Stomach (tissue), 19 donors: ENCODE data around the gene NR2E3. TPM values are rescaled to one million over a fixed set of nuclear protein-coding genes. Genes with fewer than 3 reads are reported as not detected.
A peak's percentile ranks its signal among the peaks of the same experiment; 100 is the strongest.

Experiments used
- DNase-seq, 2 donors: peaks; one replicate each; pipeline versions ENCODE4 v3.0.0 to v3.0.0-alpha.2; 2013 to 2019
- H3K27ac ChIP-seq, 5 donors: fragments of 200-600 bp in 4 of 5; sonication (generic) in 4 of 5; one replicate each; pipeline ENCODE4 v1.5.1; 2013 to 2019; ENCODE audit warnings: mild to moderate bottlenecking in 1 of 5, moderate library complexity in 1 of 5
- H3K27me3 ChIP-seq, 3 donors: fragments of 200-600 bp; sonication (generic); one replicate each; pipeline ENCODE4 v1.5.1; 2017 to 2019; ENCODE audit warnings: mixed run types in 1 of 3
- H3K36me3 ChIP-seq, 4 donors: fragments of 200-600 bp; sonication (generic); 1 replicate in 3 of 4; 2 replicates in 1 of 4; pipeline ENCODE4 v1.5.1; 2016 to 2019
- H3K4me1 ChIP-seq, 4 donors: fragments of 200-600 bp; sonication (generic); one replicate each; pipeline ENCODE4 v1.5.1; 2016 to 2019
- H3K4me3 ChIP-seq, 4 donors: fragments of 200-600 bp; sonication (generic) in 3 of 4; one replicate each; pipeline ENCODE4 v1.5.1; 2016 to 2019; ENCODE audit warnings: mild to moderate bottlenecking in 1 of 4
- H3K9me3 ChIP-seq, 4 donors: fragments of 200-600 bp; sonication (generic); one replicate each; pipeline ENCODE4 v1.5.1; 2016 to 2019
- EP300 ChIP-seq: sonication (generic); formaldehyde crosslinking; IDR thresholded peaks from one replicate; pipeline ENCODE4 v1.6.1; 2017; ENCODE audit warnings: antibody characterized with exemption
- POLR2A ChIP-seq, 4 donors: fragments of 450-650 bp; IDR thresholded peaks; one replicate each; pipeline ENCODE4 v1.6.1; 2016; ENCODE audit warnings: antibody characterized with exemption in 4 of 4, control low read depth in 2 of 4, mild to moderate bottlenecking in 1 of 4, moderate library complexity in 1 of 4
- POLR2AphosphoS5 ChIP-seq, 3 donors: sonication (generic); formaldehyde crosslinking; IDR thresholded peaks; one replicate each; pipeline ENCODE4 v1.6.1; 2016; ENCODE audit warnings: antibody characterized with exemption in 3 of 3
- WGBS, 5 donors: extraction: QIAGEN DNeasy Blood & Tissue Kit in 3 of 5; methylation state at CpG; one replicate each; pipeline versions ENCODE4 v1.1.5 to v1.1.7; 2013 to 2018; 5-methylcytosine and 5-hydroxymethylcytosine counted together
- intact Hi-C: fragments of 100-400 bp; cut with DNase I; formaldehyde crosslinking; loops from one replicate; pipeline ENCODE4 v1.15.1; 2023; ENCODE audit warnings: low total_unique reads
- long read RNA-seq, 10 donors: transcript quantifications; one replicate each; lab custom pipeline, GENCODE V29; 2026
- polyA plus RNA-seq, 3 donors: library from polyadenylated mRNA; stranded (reverse); fragments of 200-250 nt; gene quantifications; one replicate each; pipeline ENCODE4 v1.2.3, GENCODE V29; 2013
- total RNA-seq, 5 donors: library from RNA; depleted of rRNA; stranded (reverse); fragments of >200 nt; gene quantifications; one replicate each; pipeline versions ENCODE4 v1.1.0 to v1.2.3, GENCODE V29; 2014 to 2016
- TF ChIP-seq, protein P1 (sequence below), 7 experiments: fragments of 450-650 bp in 4 of 7; fragments of 200-600 bp in 3 of 7; sonication (generic) in 3 of 7; IDR thresholded peaks; one replicate each; pipeline ENCODE4 v1.5.1; 2016 to 2019; ENCODE audit warnings: antibody characterized with exemption in 7 of 7, control low read depth in 2 of 7, mild to moderate bottlenecking in 1 of 7
- donor health status: healthy with polysubstance abuse.
- donor health status: Bipolar disorder and iron deficiency.
- donor health status: healthy.

The NR2E3 gene
- total RNA-seq = 1 to 10 TPM in 1 of 5 donors, under 1 TPM in 1, not detected in 3; 0.37 to 1.3 TPM
- polyA plus RNA-seq = under 1 TPM in 2 of 3 donors, not detected in 1; 0.25 to 0.70 TPM
- long read RNA-seq, donor 1 = 0 reads
- long read RNA-seq, donor 2 = 0 reads
- long read RNA-seq, donor 3 = 0 reads
- long read RNA-seq, donor 4 = 0 reads
- long read RNA-seq, donor 5 = 0 reads
- long read RNA-seq, donor 6 = 0 reads
- long read RNA-seq, donor 7 = 0 reads
- long read RNA-seq, donor 8 = 0 reads
- long read RNA-seq, donor 9 = 0 reads
- long read RNA-seq, donor 10 = 0 reads

DNA sequence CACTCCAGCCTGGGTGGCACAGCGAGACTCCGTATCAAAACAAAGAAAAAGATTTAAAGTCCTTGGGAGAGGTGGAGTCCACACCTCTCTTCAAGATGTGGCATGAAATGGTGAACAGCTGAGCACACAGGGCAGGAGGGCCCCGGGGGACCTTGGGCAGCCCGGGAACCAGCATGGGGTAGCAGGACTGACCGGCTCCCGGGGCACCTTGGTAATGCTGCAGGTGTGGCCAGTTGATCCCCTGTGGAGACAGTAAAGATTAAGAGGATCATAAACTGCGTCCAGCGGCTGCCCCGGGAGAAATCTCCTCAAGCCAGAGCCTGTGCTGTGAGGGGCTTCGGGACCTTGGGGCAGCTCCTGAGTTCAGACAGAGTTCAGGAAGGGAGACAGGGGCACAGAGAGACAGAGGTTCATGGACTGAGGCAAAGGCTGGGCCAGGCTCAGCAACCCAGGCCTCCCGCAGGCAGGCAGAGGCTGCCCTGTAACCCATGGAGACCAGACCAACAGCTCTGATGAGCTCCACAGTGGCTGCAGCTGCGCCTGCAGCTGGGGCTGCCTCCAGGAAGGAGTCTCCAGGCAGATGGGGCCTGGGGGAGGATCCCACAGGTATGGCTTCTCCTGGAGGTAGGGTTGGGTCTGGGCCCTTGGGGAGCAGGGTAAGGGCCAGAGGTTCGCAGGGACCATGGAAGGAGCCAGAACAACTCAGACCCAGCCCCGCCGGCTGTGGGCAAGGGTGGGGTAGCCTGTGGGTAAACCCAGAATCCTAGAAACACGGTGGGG, at the start of gene NR2E3:
Gene NR2E3 (plus strand): TSS at position 299 of the 780 bp plus-strand sequence. CDS start 190 bp downstream, at position 489.
- no peaks in the 10 kb centered on the region for H3K9me3 ChIP-seq
- H3K27me3 ChIP-seq = no peaks in the 10 kb centered on the region
- no peaks in the 10 kb centered on the region for H3K4me1 ChIP-seq
- no peak within 1 kb of the TSS for H3K4me3 ChIP-seq
- DNase-seq = no peak
- 77 to 87% (median 82%) methylated on average over 12 to 16 of the region's 16 CpGs for WGBS, 5 donors
- TF ChIP-seq EP300 (no peak), POLR2AphosphoS5 (IDR thresholded peaks at IDR 0.05) (no peak), POLR2A (IDR thresholded peaks at IDR 0.05) (no peak)
- TF ChIP-seq, protein P1, sequence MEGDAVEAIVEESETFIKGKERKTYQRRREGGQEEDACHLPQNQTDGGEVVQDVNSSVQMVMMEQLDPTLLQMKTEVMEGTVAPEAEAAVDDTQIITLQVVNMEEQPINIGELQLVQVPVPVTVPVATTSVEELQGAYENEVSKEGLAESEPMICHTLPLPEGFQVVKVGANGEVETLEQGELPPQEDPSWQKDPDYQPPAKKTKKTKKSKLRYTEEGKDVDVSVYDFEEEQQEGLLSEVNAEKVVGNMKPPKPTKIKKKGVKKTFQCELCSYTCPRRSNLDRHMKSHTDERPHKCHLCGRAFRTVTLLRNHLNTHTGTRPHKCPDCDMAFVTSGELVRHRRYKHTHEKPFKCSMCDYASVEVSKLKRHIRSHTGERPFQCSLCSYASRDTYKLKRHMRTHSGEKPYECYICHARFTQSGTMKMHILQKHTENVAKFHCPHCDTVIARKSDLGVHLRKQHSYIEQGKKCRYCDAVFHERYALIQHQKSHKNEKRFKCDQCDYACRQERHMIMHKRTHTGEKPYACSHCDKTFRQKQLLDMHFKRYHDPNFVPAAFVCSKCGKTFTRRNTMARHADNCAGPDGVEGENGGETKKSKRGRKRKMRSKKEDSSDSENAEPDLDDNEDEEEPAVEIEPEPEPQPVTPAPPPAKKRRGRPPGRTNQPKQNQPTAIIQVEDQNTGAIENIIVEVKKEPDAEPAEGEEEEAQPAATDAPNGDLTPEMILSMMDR (IDR thresholded peaks at IDR 0.05) = no peak
- H3K27ac ChIP-seq = no peak within 1 kb of the TSS
- H3K36me3 ChIP-seq = no peaks in the 10 kb centered on the region
- intact Hi-C loops = no loop called here

DNA sequence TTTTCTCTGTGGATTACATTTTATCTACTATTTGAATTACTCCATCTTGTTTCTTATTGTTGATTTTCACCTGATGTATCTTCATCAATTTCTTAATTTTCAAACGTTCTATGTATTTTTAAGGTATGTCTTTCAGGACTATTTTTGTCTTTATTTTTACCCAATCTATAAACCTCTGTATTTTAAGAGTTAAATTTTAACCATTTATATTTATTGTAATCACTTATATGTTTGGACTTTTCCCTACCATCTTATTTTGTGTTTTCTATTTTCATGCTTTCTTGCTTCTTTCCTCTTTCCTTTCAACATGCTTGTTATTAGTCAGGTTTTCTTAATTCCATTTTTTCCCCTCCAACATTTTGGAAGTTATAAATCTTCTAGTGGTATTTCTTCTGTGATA, 49.5 kb upstream of the NR2E3 start:
- H3K4me1 ChIP-seq = no peaks in the 10 kb centered on the region
- intact Hi-C loops = no loop called here
- H3K27ac ChIP-seq = no peak overlapping the region
- 91 to 96% (median 93%) methylated on average over 1 of the region's 1 CpG for WGBS, 5 donors
- H3K4me3 ChIP-seq = no peak overlapping the region
- H3K36me3 ChIP-seq = peaks cover 0 to 42% (median 25%) of the 10 kb centered on the region in 4 donors
- peaks cover 0 to 10% (median 7%) of the 10 kb centered on the region in 4 donors for H3K9me3 ChIP-seq
- TF ChIP-seq EP300 (no peak), POLR2AphosphoS5 (IDR thresholded peaks at IDR 0.05) (no peak)
- TF ChIP-seq, protein P1 (IDR thresholded peaks at IDR 0.05) = no peak
- DNase-seq = no peak
- no peaks in the 10 kb centered on the region for H3K27me3 ChIP-seq

DNA sequence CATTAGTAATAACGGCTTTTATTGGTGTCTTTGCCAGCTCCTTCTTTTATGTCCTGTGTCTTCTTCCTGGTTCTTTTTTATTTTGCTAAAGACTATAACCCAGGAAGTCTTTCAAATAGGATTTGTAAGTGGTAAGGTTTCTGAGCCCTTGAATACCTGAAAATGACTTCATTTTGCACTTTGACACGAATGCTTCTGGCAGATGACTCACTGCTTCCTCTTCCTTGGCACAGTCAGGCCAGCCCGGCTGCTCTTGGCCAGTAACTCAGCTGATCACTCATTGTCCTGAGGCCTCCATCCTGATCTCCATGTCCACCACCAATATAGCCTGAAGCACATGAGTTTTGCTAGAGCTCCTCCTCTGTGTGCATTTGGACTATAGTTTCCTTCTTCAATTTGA, 48.7 kb upstream of the NR2E3 start:
- Histone ChIP-seq H3K27ac (no peak overlapping the region), H3K9me3 (peaks cover 0 to 10% (median 7%) of the 10 kb centered on the region in 4 donors), H3K36me3 (peaks cover 0 to 48% (median 29%) of the 10 kb centered on the region in 4 donors), H3K4me3 (no peak overlapping the region), H3K27me3 (no peaks in the 10 kb centered on the region), H3K4me1 (no peaks in the 10 kb centered on the region)
- intact Hi-C loops = no loop called here
- TF ChIP-seq EP300 (no peak), POLR2AphosphoS5 (IDR thresholded peaks at IDR 0.05) (peak in 2 of 3 donors; percentile 15 to 27)
- WGBS, 5 donors = 56 to 72% (median 65%) methylated on average over 3 of the region's 3 CpGs
- DNase-seq = peak; percentile 44 to 48

DNA sequence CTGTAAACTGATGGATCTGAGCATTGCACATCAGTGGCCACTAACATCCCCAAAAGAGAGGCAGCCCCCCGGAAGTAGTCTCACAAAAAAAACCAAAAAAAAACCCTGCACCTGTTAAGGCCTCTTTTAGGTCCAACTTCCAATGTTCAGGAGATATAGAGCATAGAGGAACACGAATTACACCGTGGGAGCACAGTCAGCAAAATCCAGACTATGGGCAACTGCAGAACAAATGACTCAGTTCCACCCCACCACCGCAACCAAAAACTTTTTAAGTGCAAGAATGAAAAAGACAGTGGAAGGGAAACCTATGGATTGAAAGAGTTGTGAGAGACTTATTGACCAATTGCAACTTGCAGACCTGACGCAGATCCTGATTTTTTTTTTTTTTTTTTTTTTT, 42.2 kb upstream of the NR2E3 start:
- Histone ChIP-seq H3K9me3 (no peaks in the 10 kb centered on the region), H3K4me1 (no peaks in the 10 kb centered on the region), H3K27me3 (no peaks in the 10 kb centered on the region), H3K4me3 (no peak overlapping the region), H3K27ac (no peak overlapping the region), H3K36me3 (peaks cover 0 to 46% (median 27%) of the 10 kb centered on the region in 4 donors)
- no peak for DNase-seq
- 91 to 97% (median 96%) methylated on average over 5 of the region's 5 CpGs for WGBS, 5 donors
- TF ChIP-seq EP300 = no peak
- TF ChIP-seq, protein P1 (IDR thresholded peaks at IDR 0.05) = no peak
- TF ChIP-seq POLR2AphosphoS5 (IDR thresholded peaks at IDR 0.05) = no peak
- intact Hi-C loops = no loop called here
